HepG2 (cell line): Measurements from ENCODE around the gene TNFRSF25. TPM values are rescaled to one million over a fixed set of nuclear protein-coding genes. Genes with fewer than 3 reads are reported as not detected.
A peak's percentile ranks its signal among the peaks of the same experiment; 100 is the strongest.

ENCODE experiments used
- AGO1 ChIP-seq: fragments of 200-400 bp; formaldehyde crosslinking; IDR thresholded peaks from 2 replicates; pipeline ENCODE4 v1.6.1; 2017; ENCODE audit warnings: mild to moderate bottlenecking, low read depth, low read length, moderate library complexity; ENCODE audit not compliant: poor library complexity, severe bottlenecking
- BCL6 ChIP-seq: IDR thresholded peaks from 2 replicates; pipeline ENCODE4 v1.6.1; 2016; ENCODE audit warnings: missing genetic modification reagents, missing compliant biosample characterization
- CREM ChIP-seq, 2 experiments: sonication (generic) in 1 of 2; formaldehyde crosslinking in 1 of 2; IDR thresholded peaks; 2 replicates each; pipeline versions ENCODE4 v1.4.0 to v1.6.1; 2016 to 2020; ENCODE audit warnings: antibody characterized with exemption in 1 of 2, mild to moderate bottlenecking in 1 of 2, missing genetic modification reagents in 1 of 2
- FOXM1 ChIP-seq: sonication (generic); formaldehyde crosslinking; IDR thresholded peaks from 2 replicates; pipeline ENCODE4 v1.5.0; 2020; ENCODE audit warnings: missing genetic modification reagents
- GATA4 ChIP-seq: sonication (generic); IDR thresholded peaks from 2 replicates; pipeline ENCODE4 v1.6.1; 2016; ENCODE audit warnings: antibody characterized with exemption, low read depth, borderline replicate concordance
- ISX ChIP-seq: sonication (generic); formaldehyde crosslinking; conservative IDR thresholded peaks from 2 replicates; pipeline ENCODE4 v1.5.0; 2020; ENCODE audit warnings: missing genetic modification reagents
- KDM5B ChIP-seq: sonication (generic); formaldehyde crosslinking; IDR thresholded peaks from 2 replicates; pipeline ENCODE4 v1.4.0; 2020; ENCODE audit warnings: missing genetic modification reagents, mild to moderate bottlenecking, borderline replicate concordance
- KLF9 ChIP-seq: IDR thresholded peaks from 2 replicates; pipeline ENCODE4 v1.6.1; 2016; ENCODE audit warnings: low read depth
- MXI1 ChIP-seq: IDR thresholded peaks from 3 replicates; pipeline ENCODE4 v1.6.1; 2012; ENCODE audit warnings: low read depth, low read length, inconsistent platforms, borderline replicate concordance
- NRL ChIP-seq: sonication (generic); formaldehyde crosslinking; IDR thresholded peaks from 2 replicates; pipeline ENCODE4 v1.5.0; 2020; ENCODE audit warnings: missing genetic modification reagents, mild to moderate bottlenecking, moderate library complexity, borderline replicate concordance
- SAP130 ChIP-seq: IDR thresholded peaks from 2 replicates; pipeline ENCODE4 v1.6.1; 2016; ENCODE audit warnings: low read depth
- SRY ChIP-seq: sonication (generic); formaldehyde crosslinking; IDR thresholded peaks from 2 replicates; pipeline ENCODE4 v1.8.0; 2022; ENCODE audit warnings: mild to moderate bottlenecking, missing genetic modification reagents
- THYN1 ChIP-seq: sonication (generic); formaldehyde crosslinking; IDR thresholded peaks from 2 replicates; pipeline ENCODE4 v1.8.1; 2023; ENCODE audit warnings: low read depth, mild to moderate bottlenecking, moderate library complexity, missing genetic modification reagents, borderline replicate concordance
- U2AF2 ChIP-seq: fragments of 200-400 bp; formaldehyde crosslinking; IDR thresholded peaks from 2 replicates; pipeline ENCODE4 v1.6.1; 2017; ENCODE audit warnings: low read depth, mild to moderate bottlenecking, low read length
- ZNF180 ChIP-seq: sonication (generic); formaldehyde crosslinking; IDR thresholded peaks from 2 replicates; pipeline ENCODE4 v1.4.0; 2020; ENCODE audit warnings: low read depth, missing genetic modification reagents, borderline replicate concordance
- ZNF253 ChIP-seq: sonication (generic); formaldehyde crosslinking; IDR thresholded peaks from 2 replicates; pipeline ENCODE4 v1.8.0; 2022; ENCODE audit warnings: mild to moderate bottlenecking, missing genetic modification reagents, borderline replicate concordance
- ZNF30 ChIP-seq: sonication (generic); formaldehyde crosslinking; IDR thresholded peaks from 2 replicates; pipeline ENCODE4 v1.5.0; 2020; ENCODE audit warnings: mild to moderate bottlenecking, missing genetic modification reagents
- ZNF335 ChIP-seq: sonication (generic); formaldehyde crosslinking; IDR thresholded peaks from 2 replicates; pipeline ENCODE4 v1.4.0; 2020; ENCODE audit warnings: missing genetic modification reagents
- ZNF546 ChIP-seq: sonication (generic); formaldehyde crosslinking; conservative IDR thresholded peaks from 2 replicates; pipeline ENCODE4 v1.8.1; 2023; ENCODE audit warnings: mild to moderate bottlenecking, missing genetic modification reagents
- ZNF598 ChIP-seq: sonication (generic); formaldehyde crosslinking; IDR thresholded peaks from 2 replicates; pipeline ENCODE4 v1.5.1; 2020; ENCODE audit warnings: mild to moderate bottlenecking, missing genetic modification reagents, borderline replicate concordance
- ZNF883 ChIP-seq: sonication (generic); formaldehyde crosslinking; IDR thresholded peaks from 2 replicates; pipeline ENCODE4 v1.5.1; 2020; ENCODE audit warnings: mild to moderate bottlenecking, missing genetic modification reagents; ENCODE audit errors: not compliant biosample characterization
- polyA plus RNA-seq, 8 experiments: library from polyadenylated mRNA; depleted of rRNA in 3 of 8; stranded (reverse) in 7 of 8; unstranded in 1 of 8; fragments of >200 nt; fragmentation: Illumina TruSeq in 4 of 8; extraction: Trizol in 4 of 8; gene quantifications; 2 replicates each; pipeline versions ENCODE4 v1.2.1 to v1.2.3, GENCODE V29; 2011 to 2016; ENCODE audit warnings: low read depth in 4 of 8, missing spikeins in 1 of 8, mixed read lengths in 1 of 8; ENCODE audit not compliant: insufficient read depth in 1 of 8
- total RNA-seq, 5 experiments: library from RNA; depleted of rRNA; stranded (reverse); fragments of >200 nt; fragmentation: Illumina TruSeq; extraction: Trizol; gene quantifications; 2 replicates each; pipeline ENCODE4 v1.2.3, GENCODE V29; 2016; ENCODE audit warnings: low read depth in 1 of 5
- TF ChIP-seq, protein P1 (sequence below), 2 experiments: sonication (generic) in 1 of 2; formaldehyde crosslinking in 1 of 2; IDR thresholded peaks; 2 replicates each; pipeline versions ENCODE4 v1.4.0 to v1.6.1; 2018 to 2020; ENCODE audit warnings: missing genetic modification reagents in 2 of 2, borderline replicate concordance in 1 of 2, low read depth in 1 of 2, mild to moderate bottlenecking in 1 of 2, missing biosample characterization in 1 of 2
- TF ChIP-seq, protein P2 (sequence below): sonication (generic); formaldehyde crosslinking; IDR thresholded peaks from 2 replicates; pipeline ENCODE4 v1.4.0; 2020; ENCODE audit warnings: mild to moderate bottlenecking, missing genetic modification reagents
- TF ChIP-seq, protein P3 (sequence below): sonication (generic); formaldehyde crosslinking; IDR thresholded peaks from 2 replicates; pipeline ENCODE4 v1.4.0; 2020; ENCODE audit warnings: missing genetic modification reagents
- TF ChIP-seq, protein P4 (sequence below): IDR thresholded peaks from 2 replicates; pipeline ENCODE4 v1.6.1; 2018; ENCODE audit warnings: missing genetic modification reagents

The TNFRSF25 gene
- total and polyA plus RNA-seq, 2 of the 13 experiments (the other 11 are each of a cell fraction or from before 2014, with no cell fraction given), result 1.4 to 1.5 TPM

DNA sequence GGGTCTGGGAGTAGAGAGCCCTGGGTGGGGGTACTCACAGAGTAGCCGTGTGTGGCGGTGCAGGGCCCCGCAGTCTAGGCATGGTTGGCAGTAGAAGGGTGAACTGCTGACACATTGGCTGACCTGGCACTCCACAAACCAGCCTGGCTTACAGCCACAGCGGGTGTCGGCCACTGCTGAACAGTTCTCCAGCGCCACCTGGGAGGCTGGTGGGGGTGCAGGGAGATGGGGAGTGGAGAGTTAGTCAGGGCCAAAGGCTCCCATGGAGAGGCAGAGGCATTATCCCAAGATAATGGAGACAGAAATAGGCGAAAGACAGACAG, 1.5 kb downstream of the TNFRSF25 start (continued):
- TF ChIP-seq, protein P1, sequence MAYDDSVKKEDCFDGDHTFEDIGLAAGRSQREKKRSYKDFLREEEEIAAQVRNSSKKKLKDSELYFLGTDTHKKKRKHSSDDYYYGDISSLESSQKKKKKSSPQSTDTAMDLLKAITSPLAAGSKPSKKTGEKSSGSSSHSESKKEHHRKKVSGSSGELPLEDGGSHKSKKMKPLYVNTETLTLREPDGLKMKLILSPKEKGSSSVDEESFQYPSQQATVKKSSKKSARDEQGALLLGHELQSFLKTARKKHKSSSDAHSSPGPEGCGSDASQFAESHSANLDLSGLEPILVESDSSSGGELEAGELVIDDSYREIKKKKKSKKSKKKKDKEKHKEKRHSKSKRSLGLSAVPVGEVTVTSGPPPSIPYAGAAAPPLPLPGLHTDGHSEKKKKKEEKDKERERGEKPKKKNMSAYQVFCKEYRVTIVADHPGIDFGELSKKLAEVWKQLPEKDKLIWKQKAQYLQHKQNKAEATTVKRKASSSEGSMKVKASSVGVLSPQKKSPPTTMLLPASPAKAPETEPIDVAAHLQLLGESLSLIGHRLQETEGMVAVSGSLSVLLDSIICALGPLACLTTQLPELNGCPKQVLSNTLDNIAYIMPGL (CRISPR knock-in tag; IDR thresholded peaks at IDR 0.05; ENCODE audit: borderline replicate concordance in 1 of 2, low read depth in 1 of 2), result peak; percentile 49 to 50; a peak in 2 of 4 replicates
- no peak for TF ChIP-seq U2AF2
- TF ChIP-seq SAP130 (CRISPR knock-in tag), result peak; percentile 39
- TF ChIP-seq, protein P2, sequence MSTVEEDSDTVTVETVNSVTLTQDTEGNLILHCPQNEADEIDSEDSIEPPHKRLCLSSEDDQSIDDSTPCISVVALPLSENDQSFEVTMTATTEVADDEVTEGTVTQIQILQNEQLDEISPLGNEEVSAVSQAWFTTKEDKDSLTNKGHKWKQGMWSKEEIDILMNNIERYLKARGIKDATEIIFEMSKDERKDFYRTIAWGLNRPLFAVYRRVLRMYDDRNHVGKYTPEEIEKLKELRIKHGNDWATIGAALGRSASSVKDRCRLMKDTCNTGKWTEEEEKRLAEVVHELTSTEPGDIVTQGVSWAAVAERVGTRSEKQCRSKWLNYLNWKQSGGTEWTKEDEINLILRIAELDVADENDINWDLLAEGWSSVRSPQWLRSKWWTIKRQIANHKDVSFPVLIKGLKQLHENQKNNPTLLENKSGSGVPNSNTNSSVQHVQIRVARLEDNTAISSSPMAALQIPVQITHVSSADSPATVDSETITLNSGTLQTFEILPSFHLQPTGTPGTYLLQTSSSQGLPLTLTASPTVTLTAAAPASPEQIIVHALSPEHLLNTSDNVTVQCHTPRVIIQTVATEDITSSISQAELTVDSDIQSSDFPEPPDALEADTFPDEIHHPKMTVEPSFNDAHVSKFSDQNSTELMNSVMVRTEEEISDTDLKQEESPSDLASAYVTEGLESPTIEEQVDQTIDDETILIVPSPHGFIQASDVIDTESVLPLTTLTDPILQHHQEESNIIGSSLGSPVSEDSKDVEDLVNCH (CRISPR knock-in tag), result no peak
- TF ChIP-seq ZNF30 (CRISPR knock-in tag), result no peak
- TF ChIP-seq NRL (CRISPR knock-in tag), result 0 out of 2 replicates have a peak, but pooled peaks have one; percentile 44
- no peak for TF ChIP-seq SRY
- TF ChIP-seq ZNF598 (CRISPR knock-in tag), result no peak
- peak; percentile 45; the same call in 1 of the 2 replicates for TF ChIP-seq KDM5B (CRISPR knock-in tag)
- TF ChIP-seq ZNF253 (CRISPR knock-in tag), result no peak
- TF ChIP-seq ISX (CRISPR knock-in tag), result no peak
- TF ChIP-seq ZNF335 (CRISPR knock-in tag), result no peak
- TF ChIP-seq, protein P3, sequence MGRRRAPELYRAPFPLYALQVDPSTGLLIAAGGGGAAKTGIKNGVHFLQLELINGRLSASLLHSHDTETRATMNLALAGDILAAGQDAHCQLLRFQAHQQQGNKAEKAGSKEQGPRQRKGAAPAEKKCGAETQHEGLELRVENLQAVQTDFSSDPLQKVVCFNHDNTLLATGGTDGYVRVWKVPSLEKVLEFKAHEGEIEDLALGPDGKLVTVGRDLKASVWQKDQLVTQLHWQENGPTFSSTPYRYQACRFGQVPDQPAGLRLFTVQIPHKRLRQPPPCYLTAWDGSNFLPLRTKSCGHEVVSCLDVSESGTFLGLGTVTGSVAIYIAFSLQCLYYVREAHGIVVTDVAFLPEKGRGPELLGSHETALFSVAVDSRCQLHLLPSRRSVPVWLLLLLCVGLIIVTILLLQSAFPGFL, result no peak
- TF ChIP-seq BCL6 (CRISPR knock-in tag), result 0 out of 2 replicates have a peak, but pooled peaks have one; percentile 12
- TF ChIP-seq MXI1, result no peak
- no peak for TF ChIP-seq KLF9
- TF ChIP-seq GATA4, result no peak
- TF ChIP-seq THYN1, result no peak
- no peak for TF ChIP-seq CREM (IDR thresholded peaks at IDR 0.05)
- TF ChIP-seq CREM (CRISPR knock-in tag; IDR thresholded peaks at IDR 0.05), result no peak
- peak; percentile 96 for TF ChIP-seq AGO1
- TF ChIP-seq, protein P4, sequence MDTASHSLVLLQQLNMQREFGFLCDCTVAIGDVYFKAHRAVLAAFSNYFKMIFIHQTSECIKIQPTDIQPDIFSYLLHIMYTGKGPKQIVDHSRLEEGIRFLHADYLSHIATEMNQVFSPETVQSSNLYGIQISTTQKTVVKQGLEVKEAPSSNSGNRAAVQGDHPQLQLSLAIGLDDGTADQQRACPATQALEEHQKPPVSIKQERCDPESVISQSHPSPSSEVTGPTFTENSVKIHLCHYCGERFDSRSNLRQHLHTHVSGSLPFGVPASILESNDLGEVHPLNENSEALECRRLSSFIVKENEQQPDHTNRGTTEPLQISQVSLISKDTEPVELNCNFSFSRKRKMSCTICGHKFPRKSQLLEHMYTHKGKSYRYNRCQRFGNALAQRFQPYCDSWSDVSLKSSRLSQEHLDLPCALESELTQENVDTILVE (CRISPR knock-in tag), result 0 out of 2 replicates have a peak, but pooled peaks have one; percentile 22
- TF ChIP-seq FOXM1 (CRISPR knock-in tag), result no peak
- TF ChIP-seq ZNF546, result no peak
- TF ChIP-seq ZNF883 (CRISPR knock-in tag), result no peak
- no peak for TF ChIP-seq ZNF180
